Ishikawa (cell line): ENCODE measurements around the gene ADCY1.

ENCODE experiments used
- CEBPB ChIP-seq: IDR thresholded peaks from 2 replicates; pipeline ENCODE4 v1.6.1; 2012
- CREB1 ChIP-seq: IDR thresholded peaks from 2 replicates; pipeline ENCODE4 v1.6.1; 2012; ENCODE audit warnings: low read depth
- EP300 ChIP-seq: IDR thresholded peaks from 2 replicates; pipeline ENCODE4 v1.6.1; 2012; ENCODE audit warnings: borderline replicate concordance
- FOXM1 ChIP-seq: IDR thresholded peaks from 2 replicates; pipeline ENCODE4 v1.6.1; 2012; ENCODE audit warnings: low read depth, borderline replicate concordance
- MAX ChIP-seq: IDR thresholded peaks from 2 replicates; pipeline ENCODE4 v1.6.1; 2012
- NFIC ChIP-seq: IDR thresholded peaks from 2 replicates; pipeline ENCODE4 v1.6.1; 2012
- RAD21 ChIP-seq: IDR thresholded peaks from 2 replicates; pipeline ENCODE4 v1.6.1; 2012; ENCODE audit warnings: low read depth
- TAF1 ChIP-seq: IDR thresholded peaks from 2 replicates; pipeline ENCODE4 v1.6.1; 2012; ENCODE audit warnings: low read depth, mild to moderate bottlenecking
- TCF12 ChIP-seq: IDR thresholded peaks from 2 replicates; pipeline ENCODE4 v1.6.1; 2012; ENCODE audit warnings: low read depth
- TEAD4 ChIP-seq: IDR thresholded peaks from 2 replicates; pipeline ENCODE4 v1.6.1; 2012
- YY1 ChIP-seq: IDR thresholded peaks from 2 replicates; pipeline ENCODE4 v1.6.1; 2012; ENCODE audit warnings: low read depth
- ZBTB7A ChIP-seq: IDR thresholded peaks from 2 replicates; pipeline ENCODE4 v1.6.1; 2012; ENCODE audit warnings: low read depth
- TF ChIP-seq, protein P1 (sequence below): IDR thresholded peaks from 2 replicates; pipeline ENCODE4 v1.6.1; 2012
- TF ChIP-seq, protein P2 (sequence below): IDR thresholded peaks from 2 replicates; pipeline ENCODE4 v1.6.1; 2012; ENCODE audit warnings: low read depth, mild to moderate bottlenecking

Gene ADCY1

DNA sequence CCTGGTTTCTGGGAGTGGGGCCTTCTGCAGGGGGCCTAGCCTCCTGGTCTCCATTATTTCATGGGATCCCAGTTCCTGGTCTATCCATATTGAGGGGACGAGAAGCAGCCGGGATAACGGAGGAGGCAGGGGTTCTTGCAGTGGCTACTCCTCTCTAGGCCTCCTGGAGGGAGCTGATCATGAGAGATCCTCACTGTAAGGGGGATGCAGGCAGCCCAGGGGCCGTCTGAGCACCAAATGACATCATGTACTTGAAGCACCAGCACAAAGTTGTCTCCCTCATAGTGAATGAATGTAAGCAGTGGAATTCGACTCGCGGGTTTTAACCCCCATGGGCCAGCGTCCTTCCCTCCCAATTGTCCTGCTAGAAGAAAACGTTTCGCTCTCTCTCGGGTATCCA lies 964 bp upstream of the ADCY1 start:
- TF ChIP-seq RAD21 = no peak
- TF ChIP-seq, protein P1, sequence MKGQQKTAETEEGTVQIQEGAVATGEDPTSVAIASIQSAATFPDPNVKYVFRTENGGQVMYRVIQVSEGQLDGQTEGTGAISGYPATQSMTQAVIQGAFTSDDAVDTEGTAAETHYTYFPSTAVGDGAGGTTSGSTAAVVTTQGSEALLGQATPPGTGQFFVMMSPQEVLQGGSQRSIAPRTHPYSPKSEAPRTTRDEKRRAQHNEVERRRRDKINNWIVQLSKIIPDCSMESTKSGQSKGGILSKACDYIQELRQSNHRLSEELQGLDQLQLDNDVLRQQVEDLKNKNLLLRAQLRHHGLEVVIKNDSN = no peak
- no peak for TF ChIP-seq TCF12
- TF ChIP-seq FOXM1 = no peak
- TF ChIP-seq, protein P2, sequence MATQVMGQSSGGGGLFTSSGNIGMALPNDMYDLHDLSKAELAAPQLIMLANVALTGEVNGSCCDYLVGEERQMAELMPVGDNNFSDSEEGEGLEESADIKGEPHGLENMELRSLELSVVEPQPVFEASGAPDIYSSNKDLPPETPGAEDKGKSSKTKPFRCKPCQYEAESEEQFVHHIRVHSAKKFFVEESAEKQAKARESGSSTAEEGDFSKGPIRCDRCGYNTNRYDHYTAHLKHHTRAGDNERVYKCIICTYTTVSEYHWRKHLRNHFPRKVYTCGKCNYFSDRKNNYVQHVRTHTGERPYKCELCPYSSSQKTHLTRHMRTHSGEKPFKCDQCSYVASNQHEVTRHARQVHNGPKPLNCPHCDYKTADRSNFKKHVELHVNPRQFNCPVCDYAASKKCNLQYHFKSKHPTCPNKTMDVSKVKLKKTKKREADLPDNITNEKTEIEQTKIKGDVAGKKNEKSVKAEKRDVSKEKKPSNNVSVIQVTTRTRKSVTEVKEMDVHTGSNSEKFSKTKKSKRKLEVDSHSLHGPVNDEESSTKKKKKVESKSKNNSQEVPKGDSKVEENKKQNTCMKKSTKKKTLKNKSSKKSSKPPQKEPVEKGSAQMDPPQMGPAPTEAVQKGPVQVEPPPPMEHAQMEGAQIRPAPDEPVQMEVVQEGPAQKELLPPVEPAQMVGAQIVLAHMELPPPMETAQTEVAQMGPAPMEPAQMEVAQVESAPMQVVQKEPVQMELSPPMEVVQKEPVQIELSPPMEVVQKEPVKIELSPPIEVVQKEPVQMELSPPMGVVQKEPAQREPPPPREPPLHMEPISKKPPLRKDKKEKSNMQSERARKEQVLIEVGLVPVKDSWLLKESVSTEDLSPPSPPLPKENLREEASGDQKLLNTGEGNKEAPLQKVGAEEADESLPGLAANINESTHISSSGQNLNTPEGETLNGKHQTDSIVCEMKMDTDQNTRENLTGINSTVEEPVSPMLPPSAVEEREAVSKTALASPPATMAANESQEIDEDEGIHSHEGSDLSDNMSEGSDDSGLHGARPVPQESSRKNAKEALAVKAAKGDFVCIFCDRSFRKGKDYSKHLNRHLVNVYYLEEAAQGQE = no peak
- no peak for TF ChIP-seq NFIC
- no peak for TF ChIP-seq MAX

GRCh38 chr7:45574416-45574668 lies 174 bp downstream of the ADCY1 start:
- TF ChIP-seq, protein P1 = no peak
- TF ChIP-seq YY1 (no peak), MAX (no peak), RAD21 (no peak), TAF1 (0 out of 2 replicates have a peak, but pooled peaks have one; percentile 3), TEAD4 (no peak), NFIC (no peak), ZBTB7A (0 out of 2 replicates have a peak, but pooled peaks have one; percentile 1), EP300 (no peak), FOXM1 (no peak)
- TF ChIP-seq, protein P2 = no peak

GRCh38 chr7:45574669-45575500 lies 717 bp downstream of the ADCY1 start:
- TF ChIP-seq YY1 (0 out of 2 replicates have a peak, but pooled peaks have one; percentile 8), ZBTB7A (no peak)

DNA sequence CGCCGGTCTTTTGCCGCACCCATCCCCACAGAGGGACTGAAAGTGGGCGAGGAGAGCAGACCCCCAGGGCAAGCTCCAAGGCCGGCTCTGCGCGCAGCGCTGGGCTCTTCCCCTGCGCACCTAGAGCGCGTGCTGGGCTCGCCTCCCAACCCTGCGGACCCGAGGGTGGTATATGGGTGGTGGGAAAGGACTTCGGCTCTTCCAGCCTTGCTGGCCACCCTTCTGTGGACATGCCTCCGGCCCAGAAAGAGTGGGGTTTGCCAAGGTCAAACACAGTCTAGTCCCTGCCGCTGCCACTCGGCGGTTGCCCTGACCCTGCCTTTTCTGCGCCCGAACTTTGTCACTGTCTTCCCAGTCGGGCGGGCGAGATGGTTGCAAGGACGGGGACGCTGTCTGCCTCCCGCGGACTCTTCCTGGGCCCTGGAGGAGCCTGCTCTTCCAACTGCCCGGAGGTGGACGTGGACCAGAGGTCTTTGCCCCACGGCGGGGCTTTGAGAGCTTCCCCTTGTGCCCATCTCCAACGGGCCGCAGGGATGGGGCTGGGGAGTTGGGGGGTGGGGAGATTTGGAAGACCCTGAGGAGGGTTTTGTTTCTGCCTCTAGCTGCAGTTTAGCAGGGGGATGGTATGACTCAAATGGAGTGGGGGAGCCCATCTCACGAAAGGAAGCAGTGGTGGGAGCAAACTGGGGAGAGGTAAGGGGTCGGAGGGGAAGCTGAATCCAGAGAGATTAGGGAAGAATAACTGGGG lies 1.5 kb downstream of the ADCY1 start:
- TF ChIP-seq TAF1 (no peak), NFIC (no peak)

DNA sequence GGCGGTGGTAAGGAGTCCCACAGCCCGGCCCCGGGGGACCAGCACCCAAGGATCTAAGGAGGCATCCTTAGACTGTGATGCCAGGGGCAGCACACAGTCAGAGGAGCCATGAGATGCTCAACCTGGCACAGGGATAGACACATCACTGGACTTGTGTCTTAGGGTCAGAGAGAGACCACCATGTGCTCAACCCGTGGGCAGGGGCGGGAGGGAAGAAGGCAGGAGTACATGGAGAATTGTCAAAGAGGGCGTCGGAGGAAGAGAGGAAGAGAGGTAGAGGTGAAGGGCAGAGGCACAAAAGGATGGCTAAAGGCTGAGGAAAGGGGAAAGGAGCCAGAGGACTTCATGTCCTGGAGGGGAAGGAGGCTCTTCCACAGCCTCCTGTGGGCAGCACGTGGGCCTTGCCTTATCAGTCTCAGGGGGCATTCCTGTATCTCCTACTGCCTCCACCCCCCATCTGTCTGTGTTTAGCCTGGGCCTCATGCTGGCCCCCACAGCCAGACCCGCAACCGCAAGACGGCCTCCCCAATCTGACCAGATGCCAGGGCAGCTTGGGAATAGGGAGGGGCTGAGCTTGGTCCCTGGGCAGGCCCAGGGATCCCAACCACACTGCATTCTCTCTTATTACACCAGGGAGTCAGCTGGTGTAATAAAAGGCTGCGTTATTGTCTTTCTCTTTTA lies 2.2 kb downstream of the ADCY1 start:
- no peak for TF ChIP-seq TCF12
- TF ChIP-seq CREB1 = no peak
- no peak for TF ChIP-seq RAD21
- TF ChIP-seq YY1 = no peak
- no peak for TF ChIP-seq CEBPB
- TF ChIP-seq TEAD4 = no peak

DNA sequence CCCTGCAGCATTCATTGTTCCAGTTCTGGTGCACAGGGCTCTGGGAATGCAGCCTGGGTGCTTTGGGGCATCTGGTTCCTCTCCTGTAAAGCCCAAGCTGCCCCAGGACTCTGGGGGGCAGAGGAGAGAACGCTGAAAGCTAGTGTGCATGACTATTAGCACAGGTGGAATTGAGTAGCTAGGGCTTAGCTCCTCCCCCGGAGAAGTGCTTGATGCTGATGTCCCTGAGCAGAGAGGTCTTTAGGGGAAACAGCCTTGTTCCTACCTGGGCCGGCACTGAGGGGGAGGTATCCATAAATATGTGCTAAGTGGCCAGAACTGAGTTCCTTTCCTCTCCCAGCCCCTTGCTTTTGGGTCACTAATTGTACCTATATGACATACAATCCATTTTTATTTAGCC lies 3.9 kb downstream of the ADCY1 start:
- TF ChIP-seq EP300 (no peak), TCF12 (no peak)
